Activated CD4-positive, alpha-beta T cell treated with anti-CD3 and anti-CD28 coated beads, Interleukin-2, amount 50 U/mL, for 4 hours (primary cell): ENCODE data around the gene TRUB1.
"Not testable (repeated sequence)": the region's sequence is repeated elsewhere in the genome, so short reads cannot be mapped to it uniquely, and the experiment has no call there.

Experiments
- DNase-seq, 2 experiments: peaks; one replicate each; pipeline ENCODE4 v3.0.0-alpha.2; 2020

The TRUB1 gene

DNA sequence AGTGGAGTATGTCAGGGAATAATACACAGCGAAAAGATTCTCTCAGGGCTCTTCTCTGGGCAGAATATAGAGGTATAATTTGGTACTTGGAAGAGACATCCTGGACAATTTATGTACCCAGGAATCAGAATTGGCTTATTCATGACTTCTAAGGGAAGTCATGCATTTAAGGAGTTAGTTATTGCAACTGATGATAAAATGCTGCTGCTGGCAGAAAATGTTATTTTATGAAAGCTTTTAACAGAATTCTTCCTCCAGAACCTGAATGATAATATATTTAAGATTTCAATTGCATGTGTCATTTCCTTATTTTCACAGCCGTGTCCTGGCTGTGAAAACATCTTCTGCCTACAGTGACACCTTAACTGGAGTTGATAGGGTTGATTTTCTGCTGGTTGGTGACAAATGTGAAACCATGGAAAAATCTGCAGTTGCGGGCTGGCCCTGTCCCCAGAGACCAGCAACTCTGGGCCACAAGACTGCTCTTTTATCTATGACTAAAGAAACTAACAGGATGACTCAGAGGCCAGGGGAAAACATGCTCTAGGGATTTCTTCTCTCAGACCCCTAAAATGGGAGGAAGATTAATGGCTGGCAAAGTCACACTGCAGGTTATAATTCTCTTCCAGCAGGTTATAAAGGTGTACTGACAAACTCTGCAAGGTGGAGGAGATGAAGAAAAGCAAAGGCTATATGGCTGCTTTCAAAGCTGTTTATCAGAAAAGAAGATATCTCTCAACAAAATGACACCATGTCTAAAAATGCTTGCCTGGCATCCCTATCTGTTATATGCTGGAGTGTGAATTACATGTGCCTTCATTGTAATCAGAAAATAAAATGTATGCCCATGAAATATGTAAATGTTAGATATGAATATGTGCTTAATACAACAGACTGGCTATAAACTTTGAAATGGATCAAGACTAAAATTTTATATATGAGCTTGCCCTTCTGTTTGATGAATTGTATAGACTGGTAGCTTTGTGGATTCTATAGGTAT is 12.1 kb upstream of the TRUB1 start:
- no peak for DNase-seq

DNA sequence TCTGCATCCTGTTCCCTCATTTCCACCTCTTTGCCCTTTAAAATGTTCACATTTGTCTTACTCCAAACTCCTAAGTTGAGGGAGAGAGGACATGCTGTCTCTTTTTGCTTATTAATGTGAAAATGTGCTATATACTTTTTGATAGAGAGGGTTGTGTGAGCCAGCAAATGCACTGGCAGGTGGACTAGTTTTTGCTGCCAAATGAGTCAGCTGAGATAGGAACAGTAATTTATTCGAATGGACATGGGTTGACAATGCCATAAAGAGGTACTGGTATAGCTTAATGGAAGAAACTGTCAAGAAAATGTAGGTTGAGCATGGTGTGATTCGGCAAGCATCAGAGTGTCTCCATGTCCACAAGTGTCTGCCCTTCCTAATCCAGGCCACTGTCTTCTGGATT is 9.2 kb upstream of the TRUB1 start:
- DNase-seq, result no peak

DNA sequence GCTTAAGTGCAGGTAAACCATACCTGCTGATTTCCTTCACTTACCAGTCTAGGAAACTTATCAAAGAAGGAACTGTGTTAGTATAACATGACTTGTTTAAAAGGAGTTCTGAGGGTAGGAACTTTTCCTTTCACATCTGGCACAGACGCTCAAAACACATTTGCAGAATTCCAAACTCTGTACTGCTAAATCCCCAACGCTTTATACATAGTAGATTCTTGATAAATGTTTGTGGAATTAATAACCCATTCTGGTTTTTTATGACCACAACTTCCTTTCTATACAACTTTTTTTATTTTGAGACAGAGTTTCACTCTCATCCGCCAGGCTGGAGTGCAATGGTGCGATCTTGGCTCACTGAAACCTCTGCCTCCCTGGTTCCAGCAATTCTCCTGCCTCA is 7.7 kb upstream of the TRUB1 start:
- no peak for DNase-seq

DNA sequence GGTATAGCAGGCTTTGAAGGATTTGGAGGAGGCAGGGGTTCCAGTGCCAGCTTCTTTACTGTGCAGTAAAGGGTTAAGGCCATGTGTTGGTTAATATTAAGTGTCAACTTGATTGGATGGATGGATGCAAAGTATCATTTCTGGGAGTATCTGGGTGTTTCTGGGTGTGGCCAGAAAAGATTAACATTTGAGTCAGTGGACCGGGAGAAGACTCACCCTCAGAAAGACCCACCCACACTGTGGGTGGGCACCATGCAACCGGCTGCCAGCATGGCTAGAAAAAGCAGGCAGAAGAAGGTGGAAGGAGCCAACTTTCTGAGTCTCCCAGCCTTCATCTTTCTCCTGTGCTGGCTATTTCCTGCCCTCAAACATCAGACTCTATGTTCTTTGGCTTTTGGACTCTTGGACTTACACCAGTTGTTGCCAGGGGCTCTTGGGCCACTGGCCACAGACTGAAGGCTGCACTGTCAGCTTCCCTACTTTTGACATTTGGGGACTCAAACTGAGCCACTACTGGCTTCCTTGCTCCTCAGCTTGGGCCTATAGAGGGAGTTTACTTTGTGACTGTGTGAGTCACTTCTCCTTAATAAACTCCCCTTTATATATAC is 6.8 kb upstream of the TRUB1 start:
- no peak for DNase-seq

DNA sequence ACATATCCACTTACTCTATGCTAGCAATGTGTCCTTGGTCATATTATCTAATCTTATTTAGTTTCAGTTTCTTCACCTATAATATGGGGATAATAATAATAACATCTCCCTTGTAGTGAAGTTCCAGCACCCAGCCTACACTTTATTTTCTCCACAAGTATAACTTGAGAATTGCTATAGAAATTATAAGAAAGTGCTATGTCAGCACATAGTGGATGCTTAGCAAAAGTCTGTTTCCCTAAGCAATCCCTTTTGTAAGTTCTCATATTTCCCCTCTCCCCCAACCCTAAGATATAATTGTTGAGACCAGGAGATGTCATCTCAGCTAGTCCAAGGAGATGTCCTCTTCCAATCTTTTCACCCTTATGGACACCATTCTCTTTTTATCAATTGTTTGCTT is 5.8 kb upstream of the TRUB1 start:
- no peak for DNase-seq

DNA sequence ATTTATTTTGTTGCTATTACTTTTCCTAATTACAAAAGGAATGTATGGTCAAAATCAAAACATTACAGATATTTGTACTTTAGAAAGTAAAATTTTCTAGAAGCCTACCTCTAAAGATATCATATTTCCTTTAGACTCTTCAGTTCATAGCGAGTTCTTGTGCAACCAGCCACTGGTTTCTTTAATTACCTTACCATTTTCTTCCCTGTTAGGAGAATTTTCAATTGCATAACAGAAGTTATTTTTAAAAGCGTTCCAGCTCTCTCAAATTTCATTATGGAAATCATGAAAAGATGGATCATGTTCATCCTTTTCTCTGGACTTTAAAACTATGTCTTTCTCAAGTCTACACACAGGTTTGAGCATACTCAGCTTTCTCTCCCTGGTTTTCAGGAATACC is 5.0 kb upstream of the TRUB1 start:
- DNase-seq, result no peak

DNA sequence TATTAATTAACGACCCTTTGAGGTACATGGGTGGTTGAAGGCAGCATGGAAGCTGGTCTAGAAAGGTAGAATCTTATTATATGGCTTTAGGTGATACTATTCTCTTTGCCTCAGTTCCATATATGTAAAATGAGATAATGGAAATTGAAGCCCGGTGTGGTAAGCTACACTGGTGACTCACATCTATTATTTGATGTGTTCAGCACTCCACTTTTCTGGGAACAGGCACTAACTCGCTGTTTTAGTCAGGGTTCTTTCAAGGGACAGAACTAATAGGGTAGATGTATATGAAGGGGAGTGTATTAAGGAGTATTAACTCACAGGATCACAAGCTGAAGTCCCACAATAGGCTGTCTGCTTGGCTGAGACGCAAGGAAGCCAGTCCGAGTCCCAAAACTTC is 4.4 kb upstream of the TRUB1 start:
- no peak for DNase-seq

DNA sequence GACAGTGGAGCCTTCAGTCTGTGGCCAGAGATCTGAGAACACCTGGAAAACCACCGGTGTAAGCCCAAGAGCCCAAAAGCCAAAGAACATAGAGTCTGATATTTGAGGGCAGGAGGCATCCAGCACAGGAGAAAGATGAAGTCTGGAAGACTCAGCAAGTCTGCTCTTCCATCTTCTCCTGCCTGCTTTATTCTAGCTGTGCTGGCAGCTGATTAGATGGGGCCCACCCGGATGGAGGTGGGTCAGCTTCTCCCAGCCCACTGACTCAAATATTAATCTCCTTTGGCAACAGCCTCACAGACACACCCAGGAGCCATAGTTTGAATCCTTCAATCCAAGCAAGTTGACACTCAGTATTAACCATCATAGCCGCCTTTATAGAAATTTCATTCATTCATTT is 4.0 kb upstream of the TRUB1 start:
- DNase-seq, result not testable (repeated sequence)

DNA sequence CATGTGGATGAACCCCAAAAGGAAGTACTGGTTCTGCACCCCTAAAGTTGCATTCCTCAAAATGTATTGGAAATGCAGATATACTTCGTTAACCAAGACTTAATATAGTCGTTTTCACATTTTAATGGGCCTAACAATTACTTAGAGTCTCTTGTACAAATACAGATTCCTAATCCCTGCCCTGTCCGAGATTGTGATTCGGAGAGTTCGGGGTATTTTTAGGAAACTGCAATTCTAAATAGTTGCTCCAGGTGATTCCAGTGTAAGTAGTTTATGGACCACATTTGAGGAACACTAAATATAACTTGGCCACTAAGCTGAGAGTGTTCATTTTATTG is 830 bp downstream of the TRUB1 start:
- DNase-seq, result no peak

DNA sequence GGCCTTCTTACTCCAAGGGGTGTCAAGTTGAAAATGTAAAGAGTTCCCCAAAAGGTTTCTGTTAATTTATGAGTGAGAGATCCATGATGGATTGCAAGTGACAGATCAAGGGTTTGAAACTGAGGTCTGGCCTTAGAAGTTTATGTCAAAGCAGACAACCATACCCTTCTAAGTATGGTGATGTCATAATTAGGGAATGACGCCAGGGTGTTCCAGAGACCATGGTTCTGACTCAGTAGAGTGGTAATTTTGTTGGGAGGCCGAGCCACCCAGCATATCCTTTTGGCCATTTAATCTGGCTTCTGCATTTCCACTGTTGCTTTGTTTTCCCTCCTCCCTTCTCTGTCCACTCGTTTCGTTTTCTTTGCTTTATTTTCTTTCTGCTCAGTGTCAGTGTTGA is 2.7 kb downstream of the TRUB1 start:
- DNase-seq, result no peak

DNA sequence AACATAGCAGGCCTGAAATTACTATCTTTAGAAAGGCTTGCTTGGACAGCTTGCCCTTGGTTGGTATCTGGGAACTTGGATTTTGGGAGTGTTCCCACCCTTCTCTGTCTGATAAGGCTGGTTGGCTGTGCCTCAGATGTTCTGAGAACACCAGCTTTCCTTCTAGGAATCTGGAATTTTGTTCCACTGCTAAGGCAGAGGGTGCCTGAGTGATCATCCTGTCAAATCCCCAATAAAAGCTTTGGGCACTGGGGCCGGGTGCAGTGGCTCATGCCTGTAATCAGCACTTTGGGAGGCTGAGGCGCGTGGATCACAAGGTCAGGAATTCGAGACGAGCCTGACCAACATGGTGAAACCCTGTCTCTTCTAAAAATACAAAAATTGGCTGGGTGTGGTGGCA is 5.0 kb downstream of the TRUB1 start:
- no peak for DNase-seq

DNA sequence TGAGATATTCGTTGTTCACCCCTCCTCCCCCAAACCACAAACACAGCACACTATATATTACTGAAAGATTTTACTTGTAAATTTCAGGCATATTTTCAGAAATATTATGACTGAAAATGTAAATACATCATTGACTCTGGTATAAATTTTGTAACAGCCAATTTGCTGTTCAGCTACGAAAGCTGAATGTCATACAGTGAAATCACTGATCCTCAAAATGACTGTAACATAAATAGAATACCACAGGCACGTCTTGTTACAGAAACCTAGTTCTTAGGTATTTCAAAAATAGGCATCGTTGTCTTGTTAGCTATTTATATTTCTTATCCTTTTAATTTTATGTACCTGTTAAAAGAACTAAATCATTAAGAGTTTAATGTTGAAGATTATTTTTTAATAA is 15.1 kb downstream of the TRUB1 start:
- DNase-seq, result no peak

DNA sequence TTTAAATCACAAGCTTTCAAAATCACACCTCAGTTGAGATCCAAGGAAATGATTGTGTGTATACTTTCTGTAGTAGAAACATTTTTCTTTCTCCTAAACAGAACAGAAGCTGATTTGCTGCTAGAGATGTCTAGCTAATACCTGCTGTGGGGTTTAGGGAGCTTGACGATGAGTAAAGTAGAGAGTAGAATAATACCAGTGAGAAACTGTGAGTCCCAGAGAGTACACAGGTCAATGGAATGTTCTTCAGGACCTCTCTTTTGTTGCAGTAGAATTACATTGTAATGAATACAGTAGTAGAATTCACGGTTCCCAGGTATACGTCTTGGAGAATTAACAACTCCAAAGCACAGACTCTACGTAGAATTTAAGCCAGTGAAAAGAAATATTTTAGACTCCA is 18.0 kb downstream of the TRUB1 start:
- DNase-seq, result no peak

DNA sequence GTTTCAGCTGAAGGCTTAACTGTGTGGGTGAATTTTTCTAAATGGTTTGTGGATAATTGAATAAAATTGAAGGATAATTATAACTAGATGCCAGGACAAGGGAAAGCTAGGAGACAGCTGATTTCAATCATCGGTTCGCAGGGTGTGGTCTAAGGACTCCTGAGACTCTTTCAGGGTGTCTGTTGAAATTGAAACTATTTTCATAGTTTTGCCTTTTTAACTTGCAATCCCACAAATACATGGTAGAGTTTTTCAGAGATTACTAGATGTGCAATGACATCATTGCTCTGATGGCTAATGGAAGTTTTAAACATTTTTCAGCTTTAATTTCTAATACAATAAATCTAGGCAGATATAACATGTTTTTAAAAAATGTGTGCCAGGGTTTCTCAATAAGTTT is 18.5 kb downstream of the TRUB1 start:
- DNase-seq, result no peak

DNA sequence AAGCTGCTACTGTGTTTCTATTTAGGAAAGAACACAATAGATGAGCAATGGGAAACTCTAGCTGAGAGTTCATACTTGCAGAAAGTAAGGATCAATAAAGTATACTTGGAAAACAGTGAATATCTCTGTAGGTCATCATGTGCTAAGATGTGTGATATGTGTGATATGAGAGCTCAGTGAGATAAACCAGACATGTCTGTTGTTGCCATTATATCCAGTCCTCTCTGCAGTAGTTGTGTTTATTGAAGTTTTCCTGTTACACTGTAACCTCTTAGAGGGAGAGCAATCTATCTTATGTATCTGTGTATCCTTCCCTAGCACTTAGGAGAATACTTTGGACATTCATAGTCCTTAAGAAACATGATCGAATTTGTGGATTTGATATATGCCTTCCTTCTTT is 19.1 kb downstream of the TRUB1 start:
- DNase-seq, result no peak

DNA sequence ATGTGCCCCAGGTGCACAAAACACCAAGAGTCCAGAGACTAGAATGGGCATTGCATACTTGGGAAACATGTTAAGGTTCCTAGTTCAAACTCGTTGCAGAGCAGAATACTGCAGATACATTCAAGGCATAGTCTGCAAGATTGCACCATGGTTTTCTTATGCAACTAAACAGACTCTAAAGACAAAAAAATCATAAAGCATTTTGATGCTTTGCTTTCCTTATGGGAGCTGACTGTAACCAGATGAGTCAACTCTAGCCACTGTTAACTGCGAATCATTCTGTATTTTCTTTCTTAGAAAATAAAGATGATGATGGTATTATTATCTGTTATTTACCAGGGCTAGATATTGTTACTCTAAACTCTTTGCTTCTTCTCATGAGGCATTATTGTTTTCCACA is 19.7 kb downstream of the TRUB1 start:
- DNase-seq, result no peak

DNA sequence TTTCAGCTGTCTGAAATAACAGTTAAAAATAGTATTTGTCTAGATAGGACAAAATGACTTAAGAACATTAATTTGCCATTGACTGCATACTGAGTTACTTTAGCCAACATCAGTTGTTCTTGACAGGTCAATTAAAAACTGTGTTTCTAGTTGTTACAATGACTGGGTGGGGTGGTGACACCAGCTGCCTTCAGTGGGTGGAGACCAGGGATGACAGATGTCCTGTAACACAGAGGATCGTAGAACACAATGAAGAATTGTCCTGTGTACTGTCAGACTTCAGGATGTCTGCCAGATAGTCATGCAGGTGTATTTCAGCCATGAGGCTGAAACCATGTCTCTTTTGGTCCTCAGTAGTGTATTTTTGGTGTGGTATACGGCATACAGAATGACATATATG is 24.4 kb downstream of the TRUB1 start:
- no peak for DNase-seq

DNA sequence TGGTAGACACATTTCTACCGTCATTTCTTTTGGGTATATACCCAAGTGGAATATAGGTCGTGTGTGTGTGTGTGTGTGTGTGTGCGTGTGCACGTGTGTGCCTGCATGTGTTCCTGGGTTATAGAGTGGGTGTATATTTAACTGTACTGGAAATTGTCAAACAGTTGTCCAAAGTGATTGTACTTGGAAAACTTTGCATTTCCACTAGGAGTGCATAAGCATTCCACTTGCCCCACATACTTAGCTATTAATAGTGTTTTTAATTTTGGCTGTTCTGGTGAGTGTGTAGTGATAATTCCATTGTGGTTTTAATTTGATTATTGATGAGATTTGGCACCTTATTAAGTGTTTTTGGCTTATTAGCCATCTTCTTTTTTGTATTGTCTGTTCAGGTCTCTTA is 25.9 kb downstream of the TRUB1 start:
- no peak for DNase-seq

DNA sequence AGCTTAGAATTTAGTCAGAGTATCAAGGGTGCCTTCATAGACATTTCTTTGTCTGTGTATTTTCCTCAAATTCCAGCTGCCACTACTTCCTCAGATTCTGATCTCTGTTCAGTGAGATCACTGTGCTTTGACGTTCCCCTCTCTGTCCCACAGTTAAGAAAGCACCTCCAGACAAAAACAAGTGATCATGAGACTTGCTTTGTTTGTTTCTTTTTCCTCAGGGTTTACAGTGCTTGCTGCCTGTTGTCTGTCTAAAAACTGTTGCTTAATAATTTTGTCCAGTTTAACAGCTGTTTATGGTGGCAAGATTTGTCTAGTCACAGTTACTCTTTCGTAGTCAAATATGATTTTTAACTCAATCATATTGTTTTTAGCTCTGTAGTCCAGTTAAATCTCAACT is 29.1 kb downstream of the TRUB1 start:
- no peak for DNase-seq

DNA sequence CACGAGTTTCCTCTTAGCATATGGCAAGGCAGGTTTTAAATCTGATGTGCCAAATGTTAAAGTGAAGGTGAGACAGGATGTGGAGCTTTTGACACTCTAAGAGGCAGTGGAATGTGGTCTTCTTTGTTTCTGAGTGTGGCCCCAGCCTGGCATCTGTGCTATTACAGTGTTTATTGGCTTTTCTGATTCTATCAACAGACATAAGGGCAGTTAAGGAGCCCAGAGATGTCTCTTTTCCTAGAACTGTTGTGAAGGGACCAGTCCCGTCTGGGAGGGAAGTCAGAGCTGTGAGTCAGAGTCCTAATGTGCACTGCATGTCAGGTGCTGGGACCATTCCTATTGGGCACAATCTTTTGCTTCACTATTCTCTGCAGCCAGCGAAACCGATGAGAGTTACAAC is 32.5 kb downstream of the TRUB1 start:
- DNase-seq, result no peak

DNA sequence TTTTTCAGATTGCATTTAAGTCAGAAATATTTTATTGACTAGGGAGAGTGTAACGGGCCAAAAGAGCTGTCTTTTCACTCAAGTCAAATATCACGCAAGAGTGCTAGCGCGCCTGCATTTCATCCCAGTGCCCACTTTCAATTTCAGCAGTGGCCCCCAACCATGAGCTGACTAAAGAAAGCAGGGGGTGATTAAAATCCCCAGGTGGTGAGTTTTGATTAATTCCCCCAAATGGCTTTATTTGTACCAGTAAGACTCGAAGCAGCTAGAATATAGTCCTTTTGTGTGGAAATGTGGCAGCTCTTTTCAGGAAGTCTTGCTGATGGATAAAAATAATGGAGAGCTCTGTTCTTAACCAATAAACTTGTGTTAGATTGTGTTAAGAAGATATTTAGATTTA is 35.3 kb downstream of the TRUB1 start:
- DNase-seq, result no peak

DNA sequence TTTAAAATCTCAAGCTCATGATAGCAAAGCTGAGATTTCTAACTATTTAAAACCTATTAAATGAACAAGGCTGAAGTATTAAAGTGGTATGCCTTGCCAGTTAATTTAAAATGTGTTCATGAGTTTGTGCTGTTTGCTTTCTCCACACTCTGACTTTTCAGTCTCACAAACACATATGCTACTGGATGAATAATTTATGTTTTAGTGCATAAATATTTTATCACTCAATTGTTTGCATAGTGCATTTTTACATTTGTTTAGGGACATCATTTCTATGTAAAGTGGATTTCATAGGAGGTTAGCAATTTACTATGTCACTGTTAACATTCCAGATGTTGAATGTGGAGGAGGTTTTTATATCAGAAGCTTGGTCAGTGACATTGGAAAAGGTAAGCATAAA is 36.0 kb downstream of the TRUB1 start:
- DNase-seq, result no peak

DNA sequence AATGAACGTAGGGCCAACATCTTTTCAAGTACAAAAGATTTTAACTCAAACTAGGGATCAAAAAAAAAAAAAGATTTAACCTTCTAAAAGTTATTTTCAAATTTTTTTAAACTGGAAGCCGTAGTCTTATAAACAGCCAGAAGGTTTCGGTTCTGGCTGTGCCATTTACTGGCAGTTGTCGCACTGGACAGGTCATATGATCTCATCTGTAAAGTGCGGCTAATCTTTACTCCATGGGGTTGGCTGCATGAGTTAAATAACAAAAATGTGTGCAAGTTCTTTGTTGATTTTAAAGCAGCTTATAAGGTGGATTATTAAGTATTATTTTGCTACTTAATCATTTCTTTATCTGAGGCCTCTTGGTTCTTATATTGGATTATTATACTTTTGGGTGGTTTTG is 36.6 kb downstream of the TRUB1 start:
- DNase-seq, result no peak

DNA sequence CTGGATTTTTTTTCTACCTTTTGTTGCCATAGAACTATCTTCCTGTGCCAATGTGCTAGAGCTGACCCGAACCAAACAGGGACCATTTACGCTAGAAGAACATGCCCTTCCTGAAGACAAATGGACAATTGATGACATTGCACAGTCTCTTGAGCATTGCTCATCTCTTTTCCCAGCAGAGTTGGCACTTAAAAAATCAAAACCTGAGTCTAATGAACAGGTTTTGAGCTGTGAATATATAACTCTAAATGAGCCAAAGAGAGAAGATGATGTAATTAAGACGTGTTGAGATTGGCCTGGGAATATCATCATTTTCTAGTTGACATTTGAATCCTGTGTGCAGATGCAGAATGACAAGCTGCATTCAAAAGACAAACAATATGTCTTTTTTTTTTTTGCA is 37.1 kb downstream of the TRUB1 start:
- DNase-seq, result no peak

DNA sequence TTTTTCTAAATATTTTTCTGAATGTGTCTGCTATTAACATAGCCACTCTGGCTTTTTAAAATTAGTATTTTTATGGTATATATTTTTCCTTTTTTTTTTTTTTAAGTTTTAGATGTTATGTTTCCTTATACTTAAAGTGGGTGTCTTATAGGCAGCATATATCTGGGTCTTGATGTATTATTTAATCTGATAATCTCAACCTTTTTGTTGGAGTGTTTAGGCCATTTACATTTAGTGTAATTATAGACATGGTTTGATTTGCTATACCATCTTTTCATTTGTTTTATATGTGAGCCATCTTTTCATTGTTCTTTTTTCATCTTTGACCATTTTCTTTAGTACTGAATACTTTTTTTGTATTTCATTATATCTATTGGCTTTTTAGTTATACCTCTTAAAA is 45.0 kb downstream of the TRUB1 start:
- DNase-seq, result no peak
